Effector memory CD4-positive, alpha-beta T cell (primary cell): ENCODE measurements around the gene MLST8.

Experiments used
- DNase-seq, 3 donors: peaks; one replicate each; pipeline ENCODE4 v3.0.0-alpha.2; 2020
- H3K27ac ChIP-seq: 2 replicates; pipeline ENCODE4 v1.7.0; 2013; ENCODE audit warnings: mild to moderate bottlenecking, low read length, moderate library complexity; ENCODE audit not compliant: insufficient read depth, poor library complexity, severe bottlenecking
- H3K27me3 ChIP-seq: replicated peaks from 2 replicates; pipeline ENCODE4 v1.7.0; 2013; ENCODE audit warnings: mild to moderate bottlenecking, low read length; ENCODE audit not compliant: insufficient read depth, control insufficient read depth, poor library complexity, severe bottlenecking
- H3K36me3 ChIP-seq: 2 replicates; pipeline ENCODE4 v1.7.0; 2013; ENCODE audit warnings: mild to moderate bottlenecking, low read length, moderate library complexity; ENCODE audit not compliant: control insufficient read depth, insufficient read depth
- H3K4me1 ChIP-seq: 2 replicates; pipeline ENCODE4 v1.7.0; 2013; ENCODE audit warnings: low read length, mild to moderate bottlenecking; ENCODE audit not compliant: control insufficient read depth, insufficient read depth, poor library complexity, severe bottlenecking
- H3K4me3 ChIP-seq: 2 replicates; pipeline ENCODE4 v1.7.0; 2013; ENCODE audit warnings: low read length, low read depth, mild to moderate bottlenecking; ENCODE audit not compliant: insufficient read depth, poor library complexity, severe bottlenecking
- H3K9me3 ChIP-seq: 2 replicates; pipeline ENCODE4 v1.7.0; 2013; ENCODE audit warnings: mild to moderate bottlenecking, low read length, moderate library complexity; ENCODE audit not compliant: control insufficient read depth

The MLST8 gene

DNA sequence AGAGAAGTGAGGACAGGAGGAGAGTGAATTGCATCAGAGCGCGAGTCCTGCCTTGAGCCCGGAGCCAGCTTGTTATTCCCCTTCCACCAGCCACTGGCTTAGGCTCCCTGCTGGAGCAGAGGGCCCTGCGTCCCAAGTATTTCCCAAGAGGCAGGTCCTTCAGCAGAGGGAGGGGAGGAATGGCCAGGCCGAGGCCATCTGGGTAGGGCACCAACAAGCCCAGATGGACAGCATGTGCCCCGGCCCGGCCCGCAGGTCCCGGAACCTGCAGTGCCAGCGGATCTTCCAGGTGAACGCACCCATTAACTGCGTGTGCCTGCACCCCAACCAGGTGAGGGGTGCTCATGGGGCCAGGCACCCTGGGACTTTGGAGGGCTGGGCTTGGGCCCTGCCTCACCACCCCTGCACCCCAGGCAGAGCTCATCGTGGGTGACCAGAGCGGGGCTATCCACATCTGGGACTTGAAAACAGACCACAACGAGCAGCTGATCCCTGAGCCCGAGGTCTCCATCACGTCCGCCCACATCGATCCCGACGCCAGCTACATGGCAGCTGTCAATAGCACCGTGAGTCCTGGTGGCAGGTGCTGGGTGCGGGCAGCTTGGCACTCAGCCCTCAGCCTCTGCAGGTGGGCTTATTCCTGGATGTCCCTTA is 1.7 kb downstream of the MLST8 start:
- Histone ChIP-seq H3K27ac (no peak overlapping the region), H3K9me3 (no peaks in the 10 kb centered on the region), H3K27me3 (no peaks in the 10 kb centered on the region), H3K36me3 (peaks cover 21% of the 10 kb centered on the region), H3K4me1 (peaks cover 20% of the 10 kb centered on the region), H3K4me3 (no peak overlapping the region)
- DNase-seq: no peak

DNA sequence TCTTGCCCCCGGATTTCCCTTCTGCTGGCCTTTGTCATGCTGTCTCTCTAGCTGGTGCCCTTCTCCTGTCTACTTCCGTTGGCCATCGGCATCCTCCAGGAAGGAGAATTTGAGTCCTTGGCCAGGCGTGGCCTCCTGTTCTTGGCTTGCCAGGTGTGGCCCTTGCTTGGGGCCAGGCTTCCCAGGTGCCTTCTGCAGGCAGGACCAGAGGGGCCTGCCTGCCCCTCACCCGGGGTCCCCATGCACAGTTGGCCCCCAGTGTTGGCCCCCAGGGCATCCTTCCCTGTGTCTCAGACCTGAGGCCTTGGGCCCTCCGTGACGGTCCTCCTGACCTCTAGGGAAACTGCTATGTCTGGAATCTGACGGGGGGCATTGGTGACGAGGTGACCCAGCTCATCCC is 2.6 kb downstream of the MLST8 start:
- no peak overlapping the region for H3K27ac ChIP-seq
- H3K9me3 ChIP-seq: no peaks in the 10 kb centered on the region
- H3K4me1 ChIP-seq: peaks cover 24% of the 10 kb centered on the region
- no peak for DNase-seq
- no peaks in the 10 kb centered on the region for H3K27me3 ChIP-seq
- H3K4me3 ChIP-seq: no peak overlapping the region
- peaks cover 21% of the 10 kb centered on the region for H3K36me3 ChIP-seq

DNA sequence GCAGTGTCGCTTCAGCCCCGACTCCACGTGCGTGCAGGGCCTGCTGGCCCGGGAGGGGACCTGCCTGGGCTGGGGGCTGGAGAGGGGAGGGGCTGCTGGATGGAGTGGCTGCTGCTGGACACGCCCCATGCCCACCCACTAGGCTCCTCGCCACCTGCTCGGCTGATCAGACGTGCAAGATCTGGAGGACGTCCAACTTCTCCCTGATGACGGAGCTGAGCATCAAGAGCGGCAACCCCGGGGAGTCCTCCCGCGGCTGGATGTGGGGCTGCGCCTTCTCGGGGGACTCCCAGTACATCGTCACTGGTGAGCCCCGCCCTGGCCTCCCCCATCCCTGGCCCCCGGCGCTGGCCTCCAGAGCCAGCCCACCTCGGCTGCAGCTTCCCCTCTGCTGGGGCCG is 3.1 kb downstream of the MLST8 start:
- Histone ChIP-seq H3K9me3 (no peaks in the 10 kb centered on the region), H3K4me1 (peaks cover 28% of the 10 kb centered on the region), H3K27me3 (no peaks in the 10 kb centered on the region), H3K36me3 (peaks cover 21% of the 10 kb centered on the region), H3K4me3 (no peak overlapping the region), H3K27ac (no peak overlapping the region)
- no peak for DNase-seq

DNA sequence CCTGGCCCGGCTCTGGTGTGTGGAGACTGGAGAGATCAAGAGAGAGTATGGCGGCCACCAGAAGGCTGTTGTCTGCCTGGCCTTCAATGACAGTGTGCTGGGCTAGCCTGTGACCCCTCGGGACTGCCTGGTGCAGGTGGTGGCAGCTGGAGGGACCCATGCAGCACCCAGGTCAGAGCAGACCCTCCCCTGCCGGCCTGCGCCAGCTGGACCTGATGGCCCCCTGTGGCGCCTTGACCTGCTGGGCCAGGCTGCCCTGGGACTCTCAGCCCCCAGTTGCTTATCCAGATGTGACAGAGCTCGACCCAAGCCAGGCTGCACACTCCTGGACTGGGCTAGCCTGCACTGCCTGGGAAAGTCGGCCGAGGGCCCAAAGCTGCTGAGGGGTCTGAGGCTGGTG is 3.5 kb downstream of the MLST8 start:
- peaks cover 21% of the 10 kb centered on the region for H3K36me3 ChIP-seq
- DNase-seq: no peak
- no peak overlapping the region for H3K27ac ChIP-seq
- H3K9me3 ChIP-seq: no peaks in the 10 kb centered on the region
- no peak overlapping the region for H3K4me3 ChIP-seq
- H3K27me3 ChIP-seq: no peaks in the 10 kb centered on the region
- peaks cover 33% of the 10 kb centered on the region for H3K4me1 ChIP-seq

DNA sequence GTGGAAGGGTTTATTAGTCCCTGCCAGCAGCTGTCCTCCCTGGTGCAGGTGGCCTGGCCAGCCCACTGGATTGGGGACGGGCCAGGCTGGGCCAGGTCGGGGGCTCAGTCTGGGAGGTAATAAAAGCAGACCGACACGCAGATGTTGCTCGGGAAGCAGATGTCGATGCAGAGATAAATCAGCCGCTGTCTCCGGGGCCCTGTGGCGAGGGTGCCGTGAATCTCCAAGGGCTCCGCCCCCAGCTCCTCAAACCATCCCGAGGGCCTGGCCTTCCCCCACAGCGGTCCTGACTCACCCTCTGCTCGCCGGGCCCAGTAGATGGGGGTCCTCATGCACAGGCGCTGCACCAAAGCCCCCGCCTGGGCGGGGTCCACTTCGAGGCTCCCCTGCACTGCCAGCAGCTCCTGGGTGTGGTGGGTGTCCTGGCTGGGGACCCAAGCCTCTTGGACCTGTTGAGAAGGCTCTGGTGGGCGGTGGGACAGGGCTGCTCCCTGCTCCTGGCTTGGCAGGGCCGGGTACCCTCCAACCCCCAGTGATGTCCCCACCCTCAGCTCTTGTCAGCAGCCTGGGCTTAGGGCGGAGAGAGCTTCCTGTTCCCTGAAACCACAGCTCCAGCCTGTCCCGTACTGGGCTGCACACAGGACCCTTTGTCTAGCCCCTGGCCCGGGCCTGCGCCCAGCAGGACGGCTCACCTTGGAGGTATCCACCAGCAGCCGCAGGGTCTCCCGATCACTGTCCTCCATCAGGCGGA is 4.2 kb downstream of the MLST8 start:
- Histone ChIP-seq H3K27ac (no peak overlapping the region), H3K27me3 (no peaks in the 10 kb centered on the region), H3K36me3 (peaks cover 21% of the 10 kb centered on the region), H3K4me3 (no peak overlapping the region), H3K9me3 (no peaks in the 10 kb centered on the region), H3K4me1 (peaks cover 34% of the 10 kb centered on the region)
- no peak for DNase-seq

DNA sequence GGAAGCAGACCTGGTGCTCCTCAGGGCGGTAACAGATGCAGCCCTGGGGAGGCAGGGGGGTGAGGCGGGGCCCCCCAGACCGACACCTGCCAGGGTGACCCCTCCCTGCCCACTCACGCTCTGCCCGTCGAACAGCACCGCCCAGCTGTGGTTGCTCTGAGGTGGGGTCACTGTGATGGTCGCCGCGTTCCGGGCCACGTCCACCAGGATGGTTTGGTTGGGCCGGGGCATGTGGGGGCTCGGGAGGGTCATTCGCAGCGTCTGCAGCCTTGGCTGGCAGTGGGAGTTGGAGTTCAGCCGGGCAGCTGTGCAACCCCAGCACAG is 4.7 kb downstream of the MLST8 start:
- DNase-seq: no peak
- Histone ChIP-seq H3K27ac (no peak overlapping the region), H3K9me3 (no peaks in the 10 kb centered on the region), H3K4me3 (no peak overlapping the region), H3K27me3 (no peaks in the 10 kb centered on the region), H3K36me3 (peaks cover 21% of the 10 kb centered on the region), H3K4me1 (peaks cover 29% of the 10 kb centered on the region)

DNA sequence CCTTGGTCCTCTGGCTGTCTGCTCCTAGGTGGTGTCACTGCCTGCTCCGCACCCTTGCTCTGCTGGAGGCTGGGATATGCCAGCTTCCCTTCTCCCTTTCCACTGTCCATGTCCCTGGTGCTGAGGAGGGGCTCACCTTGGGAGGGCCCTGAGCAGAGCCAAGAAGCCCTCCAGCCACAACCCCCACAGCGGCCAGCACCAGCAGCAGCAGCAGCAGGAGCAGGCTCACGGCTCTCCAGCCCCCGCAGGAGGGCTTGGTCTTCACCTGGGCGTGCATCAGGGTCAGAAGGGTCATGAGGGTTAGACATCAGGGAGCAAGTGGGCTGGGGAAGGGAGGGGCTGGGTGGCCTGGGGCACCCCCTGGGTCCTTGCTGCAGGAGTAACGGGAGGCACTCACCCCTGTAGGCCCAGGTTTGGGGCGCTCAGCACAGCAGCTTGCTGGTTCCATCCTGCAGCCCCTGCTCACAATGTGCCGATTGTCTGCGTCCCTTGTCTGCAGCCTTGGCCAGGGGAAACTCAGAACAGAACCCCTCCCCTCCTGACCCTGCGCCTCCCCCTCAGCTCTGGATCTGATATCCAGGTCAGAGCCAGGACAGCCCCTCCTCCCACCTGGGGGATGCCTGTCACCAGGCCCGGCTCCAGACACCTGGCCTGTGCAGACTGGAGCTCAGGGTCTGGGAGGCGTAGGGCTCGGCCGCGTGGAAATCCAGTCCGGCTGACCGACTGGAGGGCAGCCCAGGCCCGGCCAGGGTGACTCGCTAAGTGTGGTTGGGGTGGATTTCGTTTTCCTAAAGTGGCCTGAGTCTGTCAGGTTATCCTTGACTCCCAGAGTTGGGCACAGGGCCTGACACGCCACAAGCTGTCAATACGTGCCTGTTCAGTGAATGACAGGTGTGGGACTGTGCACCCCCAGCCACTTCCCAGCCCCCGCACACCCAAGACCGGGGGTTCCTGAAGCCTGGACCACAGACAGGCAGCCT is 5.4 kb downstream of the MLST8 start, which contains the start of gene BRICD5:
BRICD5 (minus strand) TSS at position 478 of the 980 bp plus-strand sequence; CDS start at position 448, 30 bp downstream.
- Histone ChIP-seq H3K4me1 (peaks cover 27% of the 10 kb centered on the region), H3K27me3 (no peaks in the 10 kb centered on the region), H3K27ac (no peak within 1 kb of the TSS), H3K36me3 (peaks cover 21% of the 10 kb centered on the region), H3K9me3 (no peaks in the 10 kb centered on the region), H3K4me3 (no peak within 1 kb of the TSS)
- no peak for DNase-seq

DNA sequence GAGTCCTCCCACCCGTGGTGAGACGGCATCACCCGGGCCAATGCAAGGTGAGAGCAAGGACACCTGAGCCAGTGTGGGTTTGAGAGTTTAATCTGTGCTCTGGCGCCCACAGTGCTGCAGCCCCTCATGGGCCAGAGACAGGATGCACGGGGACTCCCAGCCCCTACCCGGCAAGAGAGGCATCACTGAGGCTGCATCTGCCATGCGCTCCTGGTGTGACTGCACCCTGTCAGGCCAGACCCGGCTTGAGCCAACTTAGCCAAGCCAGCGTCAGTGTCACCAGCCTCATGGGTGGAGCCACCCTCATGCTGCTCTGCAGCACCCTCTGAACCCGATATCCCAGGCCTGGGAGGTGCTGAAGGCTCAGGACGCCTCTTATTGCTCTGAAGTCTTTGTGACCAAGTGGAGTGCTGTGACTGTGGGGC is 6.7 kb downstream of the MLST8 start:
- no peak for DNase-seq
- peaks cover 14% of the 10 kb centered on the region for H3K4me1 ChIP-seq
- no peaks in the 10 kb centered on the region for H3K27me3 ChIP-seq
- H3K9me3 ChIP-seq: no peaks in the 10 kb centered on the region
- H3K27ac ChIP-seq: no peak overlapping the region
- peaks cover 20% of the 10 kb centered on the region for H3K36me3 ChIP-seq
- no peak overlapping the region for H3K4me3 ChIP-seq

DNA sequence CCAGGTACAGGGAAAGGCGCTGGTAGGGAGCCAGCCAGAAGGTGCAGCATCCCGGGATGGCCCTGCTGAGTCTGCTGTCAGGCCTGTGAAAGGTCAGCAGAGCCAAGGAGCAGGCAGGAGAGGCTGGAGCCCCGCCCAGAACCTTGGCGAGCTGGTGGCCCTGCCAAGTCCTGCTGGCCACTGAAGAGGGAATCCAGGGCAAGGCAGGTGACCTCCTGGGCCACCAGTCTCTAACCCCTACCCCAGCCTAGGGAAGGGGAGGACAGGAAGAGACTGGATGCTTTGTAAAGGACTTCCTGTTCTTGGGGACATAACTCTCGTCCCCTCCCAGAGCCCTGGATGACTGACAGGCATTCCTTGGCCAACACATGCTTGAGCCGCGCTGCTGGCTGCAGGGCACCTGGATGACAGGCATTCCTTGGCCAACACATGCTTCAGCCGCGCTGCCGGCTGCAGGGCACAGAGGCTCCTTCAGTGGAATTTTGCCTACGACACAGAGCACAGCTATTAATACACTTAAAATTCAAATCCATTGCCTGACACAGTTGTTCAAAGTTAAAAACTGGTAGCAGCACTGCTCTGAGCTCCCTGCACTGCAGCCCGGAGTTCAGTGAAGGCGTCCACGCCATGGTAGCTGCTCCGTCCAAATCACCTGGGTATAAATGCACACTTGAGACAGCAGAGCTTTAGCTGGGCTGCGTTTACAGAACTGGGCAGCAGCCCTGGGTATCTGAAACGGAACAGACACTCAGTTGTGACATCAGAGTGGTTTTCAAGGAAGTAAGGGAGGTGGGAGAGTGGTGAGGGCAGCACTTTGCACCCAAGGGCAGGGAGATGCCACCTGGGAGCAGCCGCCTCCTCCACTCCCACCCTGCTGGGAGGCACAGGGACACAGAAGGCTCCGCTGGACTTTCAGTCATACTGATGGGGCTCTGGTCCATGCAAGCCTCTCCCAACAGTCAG is 7.4 kb downstream of the MLST8 start:
- Histone ChIP-seq H3K36me3 (peaks cover 14% of the 10 kb centered on the region), H3K27ac (no peak overlapping the region), H3K4me1 (peaks cover 14% of the 10 kb centered on the region), H3K27me3 (no peaks in the 10 kb centered on the region), H3K9me3 (no peaks in the 10 kb centered on the region), H3K4me3 (no peak overlapping the region)
- DNase-seq: no peak
